HG02973 (cell line): ENCODE measurements around the gene ME3.

Source experiments
- ATAC-seq: cut with Tn5 transposase; IDR thresholded peaks from one replicate; pipeline ENCODE4 v1.9.1; 2021; ENCODE audit warnings: moderate library complexity; ENCODE audit not compliant: unreplicated experiment

ME3 gene

GRCh38 chr11:86519064-86519911, 153.1 kb downstream of the ME3 start:
- no peak for ATAC-seq

GRCh38 chr11:86518211-86518610, 154.2 kb downstream of the ME3 start:
- no peak for ATAC-seq

GRCh38 chr11:86517557-86517956, 154.9 kb downstream of the ME3 start:
- ATAC-seq, result no peak

GRCh38 chr11:86515297-86516094, 156.9 kb downstream of the ME3 start:
- ATAC-seq, result no peak

GRCh38 chr11:86514453-86514852, 158.0 kb downstream of the ME3 start:
- ATAC-seq, result no peak

DNA sequence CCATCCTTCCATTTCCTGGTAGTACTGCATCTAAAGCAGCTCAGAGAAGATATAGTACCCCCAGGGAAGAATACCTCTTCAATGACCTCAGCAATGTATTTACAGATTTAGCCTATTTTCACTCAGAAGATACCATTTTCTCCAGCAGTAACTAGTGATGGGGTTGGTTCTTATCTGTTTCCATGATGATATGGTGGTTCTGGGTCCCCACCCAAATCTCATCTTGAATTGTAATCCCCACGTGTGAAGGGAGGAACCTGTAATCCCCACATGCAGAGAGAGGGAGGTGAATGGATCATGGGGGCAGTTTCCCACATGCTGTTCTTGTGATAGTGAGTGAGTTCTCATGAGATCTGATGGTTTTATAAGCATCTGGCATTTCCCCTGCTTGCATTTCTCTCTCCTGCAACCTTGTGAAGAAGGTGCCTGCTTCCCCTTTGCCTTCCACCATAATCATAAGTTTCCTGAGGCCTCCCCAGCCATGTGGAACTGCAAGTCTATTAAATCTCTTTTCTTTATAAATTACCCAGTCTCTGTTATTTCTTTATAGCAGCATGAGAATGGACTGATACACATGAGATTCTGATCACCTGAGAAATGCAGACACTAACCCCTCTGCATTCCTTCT, 158.6 kb downstream of the ME3 start:
- no peak for ATAC-seq

DNA sequence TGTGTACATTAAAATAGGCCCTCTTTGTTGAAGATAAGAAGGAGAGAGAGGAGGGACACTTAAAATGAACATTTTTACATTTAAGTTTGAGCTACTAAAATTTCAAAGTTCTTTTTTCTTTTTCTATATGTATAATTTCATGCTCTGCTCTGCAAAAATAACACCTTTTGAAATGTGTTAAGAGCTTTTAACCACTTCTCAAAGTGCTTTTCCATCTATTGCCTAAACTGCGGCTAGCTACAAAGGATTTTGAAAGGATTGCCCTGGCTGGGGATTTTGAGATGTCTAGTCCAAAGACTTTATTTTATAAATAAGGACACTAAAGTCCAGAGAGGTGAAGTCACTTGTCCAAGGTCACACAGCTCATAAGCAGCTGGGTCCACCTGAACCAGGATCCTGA, 159.3 kb downstream of the ME3 start:
- no peak for ATAC-seq

DNA sequence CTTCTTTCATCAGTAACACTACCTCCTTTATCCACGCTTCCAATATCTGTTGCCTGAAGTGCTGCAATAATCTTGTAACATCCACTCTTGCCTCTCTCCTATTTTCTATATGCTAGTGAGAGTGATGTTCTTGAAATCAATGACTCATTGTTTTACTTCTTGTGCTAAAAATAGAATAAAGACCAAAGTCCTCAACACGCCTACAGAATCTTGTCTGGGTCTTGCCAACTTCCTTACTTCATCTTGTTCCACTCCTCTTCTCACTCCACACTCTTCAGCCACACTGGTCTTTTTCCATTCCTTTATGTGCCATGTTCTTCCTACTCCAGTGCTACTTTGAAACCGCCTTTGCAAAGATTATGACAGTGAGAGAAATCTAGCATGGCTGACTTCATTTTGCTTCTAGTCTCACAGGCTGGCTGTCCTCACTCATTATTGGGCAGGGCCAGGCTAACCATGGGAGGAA, 161.3 kb downstream of the ME3 start:
- ATAC-seq, result peak; percentile 89

GRCh38 chr11:86510674-86511073, 161.7 kb downstream of the ME3 start:
- ATAC-seq, result no peak

DNA sequence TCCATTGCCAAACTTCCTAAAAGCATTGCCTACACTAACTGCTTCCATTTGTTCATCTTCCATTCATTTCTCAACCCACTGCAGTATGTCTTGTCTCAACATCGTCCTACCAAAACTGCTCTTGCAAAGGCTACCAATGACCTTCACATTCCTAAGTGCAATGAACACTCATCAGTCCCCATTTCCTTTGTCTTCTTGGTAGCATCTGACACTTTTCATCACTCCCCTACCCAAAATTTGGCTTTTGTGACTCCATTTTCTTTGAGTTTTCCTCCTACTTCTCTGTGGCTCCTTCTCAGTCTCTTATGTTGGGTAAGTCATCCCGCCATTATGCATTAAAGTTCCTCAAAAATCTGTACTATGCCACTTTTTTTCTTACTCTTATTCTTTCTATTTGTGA, 162.3 kb downstream of the ME3 start:
- no peak for ATAC-seq

DNA sequence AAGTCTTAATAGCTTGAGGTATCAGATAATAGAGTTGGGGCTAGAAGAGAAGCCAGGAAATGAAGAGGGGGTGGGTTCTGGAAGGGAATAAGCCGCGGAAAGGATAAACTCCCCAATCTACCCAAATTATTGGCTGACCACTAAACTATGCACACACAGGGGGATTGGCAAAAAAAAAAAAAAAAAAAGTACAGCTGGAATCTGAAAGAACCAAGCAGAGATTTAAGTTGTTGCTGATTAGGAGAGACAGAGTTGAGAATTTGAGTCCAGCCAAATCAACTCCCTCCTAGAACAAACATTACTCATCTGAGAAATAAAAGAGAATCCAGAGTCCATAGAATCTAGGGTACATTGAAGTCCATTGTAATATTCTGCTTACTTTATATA, 162.8 kb downstream of the ME3 start:
- no peak for ATAC-seq

- no peak for ATAC-seq
These were observed 163.5 kb downstream of the ME3 start for GRCh38 chr11:86508604-86509587.

DNA sequence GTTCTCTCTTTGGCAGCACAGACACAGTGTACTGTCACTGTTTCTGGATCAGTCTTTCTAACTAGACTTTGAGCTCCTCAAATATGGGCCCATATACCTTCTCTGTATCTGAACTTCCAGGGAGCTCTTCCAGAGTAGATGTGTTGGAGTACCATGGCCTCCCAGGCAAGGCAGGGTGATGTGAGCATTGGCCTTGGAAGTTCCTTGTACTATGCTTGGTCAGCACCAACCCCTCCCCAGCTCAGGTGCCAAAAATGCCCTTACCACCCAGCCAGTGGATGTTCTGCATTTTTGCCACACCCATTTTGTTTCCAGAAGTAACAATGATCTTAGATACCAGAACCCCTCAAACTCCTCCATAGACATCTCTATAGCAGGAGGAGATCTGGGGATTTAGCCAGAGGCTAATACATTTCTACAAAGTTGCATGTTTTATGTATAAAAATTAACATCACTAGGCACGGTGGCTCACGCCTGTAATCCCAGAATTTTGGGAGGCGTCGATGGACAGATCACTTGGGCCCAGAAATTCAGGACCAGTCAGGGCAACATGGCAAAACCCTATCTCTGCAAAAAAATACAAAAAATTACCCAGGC, 165.1 kb downstream of the ME3 start:
- no peak for ATAC-seq

DNA sequence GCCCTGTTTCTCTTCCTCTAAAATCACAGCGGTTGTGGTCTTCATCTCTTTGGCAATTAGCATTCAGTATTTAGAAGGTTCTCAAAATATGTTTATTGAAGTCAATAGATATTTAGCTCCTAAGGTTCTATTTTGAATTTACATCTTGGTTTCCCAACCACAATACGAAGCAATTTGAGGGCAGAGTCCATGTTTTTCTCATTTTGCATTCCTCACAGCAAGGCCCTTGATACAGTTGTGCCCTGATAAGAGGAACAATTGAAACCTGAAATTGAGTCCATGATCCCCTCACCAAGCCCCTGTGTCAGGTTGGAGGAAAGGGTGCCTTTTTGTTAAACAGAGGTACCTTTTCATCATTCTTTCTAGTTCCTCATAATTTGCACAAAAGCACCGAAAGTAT, 166.2 kb downstream of the ME3 start:
- no peak for ATAC-seq

DNA sequence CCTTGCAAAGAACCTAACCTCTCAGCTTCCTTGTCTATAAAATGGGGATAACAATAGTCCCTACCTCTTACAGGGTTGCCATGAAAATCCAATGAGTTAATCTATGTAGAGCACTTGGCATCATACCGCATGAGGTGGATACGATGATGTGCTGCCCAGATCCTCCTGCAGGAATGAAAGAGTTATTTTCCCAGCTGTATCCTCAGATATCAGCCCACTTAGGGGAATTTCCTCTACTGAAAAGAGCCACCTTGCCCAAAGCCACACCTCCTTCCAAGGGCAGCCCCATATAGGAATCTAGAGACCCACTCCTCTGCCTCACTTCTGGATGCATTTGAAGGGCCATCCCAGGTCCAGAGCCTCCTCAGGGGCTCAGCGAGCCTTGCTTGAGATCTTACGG, 169.3 kb downstream of the ME3 start:
- ATAC-seq, result no peak

GRCh38 chr11:86502137-86502642, 170.2 kb downstream of the ME3 start:
- ATAC-seq, result no peak

- no peak for ATAC-seq
These were observed 171.8 kb downstream of the ME3 start for GRCh38 chr11:86500500-86501140.

DNA sequence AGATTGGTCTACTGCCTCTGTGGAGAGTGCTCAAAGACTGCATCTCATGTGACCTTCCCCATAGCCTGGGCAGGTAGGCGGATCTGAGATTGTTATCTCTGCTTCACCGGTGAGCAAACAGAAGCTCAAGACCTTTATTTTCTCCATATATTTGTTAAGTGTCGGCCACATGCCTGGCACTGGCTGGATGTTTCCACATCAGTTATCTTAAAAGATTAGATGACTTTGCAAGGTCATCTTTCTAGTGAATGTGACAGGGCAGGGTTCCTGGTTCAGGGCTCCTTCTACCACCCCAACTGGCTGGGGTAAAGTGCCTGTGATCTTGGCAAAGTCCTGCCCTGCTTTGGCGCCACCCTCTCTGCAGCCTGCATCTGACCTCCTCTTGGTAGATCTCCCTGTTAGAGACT, 172.7 kb downstream of the ME3 start:
- no peak for ATAC-seq

GRCh38 chr11:86497836-86498235, 174.6 kb downstream of the ME3 start:
- no peak for ATAC-seq
